D341Med (cell line): ENCODE results near the gene DHRS7B.
A peak's percentile ranks its signal among the peaks of the same experiment; 100 is the strongest.
"Not testable (repeated sequence)": the region's sequence is repeated elsewhere in the genome, so short reads cannot be mapped to it uniquely, and the experiment has no call there.

Source experiments
- DNase-seq: peaks from one replicate; pipeline ENCODE4 v3.0.0; 2012; ENCODE audit warnings: low spot score

DHRS7B gene

GRCh38 chr17:21126645-21127508 is at the start of gene DHRS7B:
Gene DHRS7B (plus strand): TSS chr17:21126964. CDS start chr17:21126972, 8 bp downstream.
- peak; percentile 98 for DNase-seq

GRCh38 chr17:21077281-21077680 is 49.5 kb upstream of the DHRS7B start:
- DNase-seq: no peak

GRCh38 chr17:21078016-21078780 is 48.6 kb upstream of the DHRS7B start:
- no peak for DNase-seq

- DNase-seq: no peak
These were observed 47.6 kb upstream of the DHRS7B start for GRCh38 chr17:21079196-21079595.

GRCh38 chr17:21082001-21082436 is 44.7 kb upstream of the DHRS7B start:
- DNase-seq: no peak

- DNase-seq: not testable (repeated sequence)
These were observed 41.5 kb upstream of the DHRS7B start for GRCh38 chr17:21085280-21085679.

- no peak for DNase-seq
These were observed 41.1 kb upstream of the DHRS7B start for GRCh38 chr17:21085707-21086106.

GRCh38 chr17:21089145-21089544 is 37.6 kb upstream of the DHRS7B start:
- no peak for DNase-seq

GRCh38 chr17:21089933-21090901 is 36.5 kb upstream of the DHRS7B start:
- no peak for DNase-seq

GRCh38 chr17:21090902-21091618 is 35.7 kb upstream of the DHRS7B start:
- DNase-seq: no peak

- DNase-seq: no peak
These were observed 32.5 kb upstream of the DHRS7B start for GRCh38 chr17:21094298-21094704.

GRCh38 chr17:21095735-21096134 is 31.0 kb upstream of the DHRS7B start:
- no peak for DNase-seq

GRCh38 chr17:21096874-21097273 is 29.9 kb upstream of the DHRS7B start:
- DNase-seq: no peak

- DNase-seq: peak; percentile 91
These were observed 27.7 kb upstream of the DHRS7B start for GRCh38 chr17:21098934-21099689.

GRCh38 chr17:21100636-21101035 is 26.1 kb upstream of the DHRS7B start:
- DNase-seq: no peak

GRCh38 chr17:21104608-21105007 is 22.2 kb upstream of the DHRS7B start:
- DNase-seq: no peak

- DNase-seq: no peak
These were observed 21.5 kb upstream of the DHRS7B start for GRCh38 chr17:21105064-21105894.

GRCh38 chr17:21106316-21106715 is 20.4 kb upstream of the DHRS7B start:
- no peak for DNase-seq

GRCh38 chr17:21107067-21107650 is 19.6 kb upstream of the DHRS7B start:
- not testable (repeated sequence) for DNase-seq
